Uterus (tissue), 4 donors: Measurements from ENCODE around the gene DDIT3. TPM values are rescaled to one million over a fixed set of nuclear protein-coding genes. Genes with fewer than 3 reads are reported as not detected.

Experiments used
- DNase-seq, 2 donors: peaks; one replicate each; pipeline ENCODE4 v3.0.0-alpha.2; 2019 to 2020
- H3K27ac ChIP-seq, 2 donors: fragments of 200-600 bp; sonication (generic); 1 replicate in 1 of 2; 2 replicates in 1 of 2; pipeline ENCODE4 v1.5.1; 2016 to 2018
- H3K27me3 ChIP-seq, 2 donors: fragments of 200-600 bp; sonication (generic); one replicate each; pipeline ENCODE4 v1.5.1; 2018 to 2019; ENCODE audit warnings: control low read depth in 1 of 2
- H3K36me3 ChIP-seq, 2 donors: fragments of 200-600 bp; sonication (generic); one replicate each; pipeline ENCODE4 v1.5.1; 2019; ENCODE audit warnings: control low read depth in 1 of 2
- H3K4me1 ChIP-seq, 2 donors: fragments of 200-600 bp; sonication (generic); one replicate each; pipeline ENCODE4 v1.5.1; 2018 to 2019; ENCODE audit warnings: control low read depth in 1 of 2
- H3K4me3 ChIP-seq, 2 donors: fragments of 200-600 bp; sonication (generic); 1 replicate in 1 of 2; 2 replicates in 1 of 2; pipeline ENCODE4 v1.5.1; 2018 to 2019; ENCODE audit warnings: mild to moderate bottlenecking in 1 of 2
- H3K9me3 ChIP-seq, 2 donors: fragments of 200-600 bp; sonication (generic); one replicate each; pipeline ENCODE4 v1.5.1; 2019; ENCODE audit warnings: control low read depth in 1 of 2
- CTCF ChIP-seq, 4 experiments: fragments of 200-600 bp in 2 of 4; fragments of 450-650 bp in 2 of 4; sonication (generic) in 2 of 4; IDR thresholded peaks; one replicate each; pipeline ENCODE4 v1.5.1; 2016 to 2019; ENCODE audit warnings: antibody characterized with exemption in 4 of 4, mild to moderate bottlenecking in 2 of 4, moderate library complexity in 1 of 4
- POLR2A ChIP-seq, 2 donors: fragments of 450-650 bp; IDR thresholded peaks; one replicate each; pipeline ENCODE4 v1.6.1; 2016; ENCODE audit warnings: antibody characterized with exemption in 2 of 2, mild to moderate bottlenecking in 1 of 2, moderate library complexity in 1 of 2
- intact Hi-C: fragments of 100-400 bp; cut with DNase I; formaldehyde crosslinking; loops from one replicate; pipeline ENCODE4 v1.15.1; 2023; ENCODE audit warnings: low total_unique reads
- total RNA-seq, 4 donors: library from RNA; depleted of rRNA in 3 of 4; stranded (reverse); fragments of >200 nt in 3 of 4; gene quantifications; one replicate each; pipeline versions ENCODE4 v1.1.0 to v1.2.4, GENCODE V29; 2014 to 2023
- donor health status: DM: yes; HTN: yes; CAD: no.

DDIT3 gene
- total RNA-seq, 4 donors from 2014 or later, result 2.3 to 28.2 (median 9.8) TPM

- no peak for DNase-seq
These were observed 43.9 kb downstream of the DDIT3 start for GRCh38 chr12:57476162-57476992.

GRCh38 chr12:57475271-57476161 lies 44.8 kb downstream of the DDIT3 start:
- TF ChIP-seq CTCF (IDR thresholded peaks at IDR 0.05) (no peak), POLR2A (IDR thresholded peaks at IDR 0.05) (no peak)
- no peak overlapping the region for H3K27ac ChIP-seq
- H3K4me3 ChIP-seq, result peak overlapping the region; percentile 6 to 18
- H3K36me3 ChIP-seq, result no peaks in the 10 kb centered on the region
- intact Hi-C loops, result no loop called here
- peaks cover 8 to 20% of the 10 kb centered on the region in 2 donors for H3K27me3 ChIP-seq
- peaks cover 0 to 13% of the 10 kb centered on the region in 2 donors for H3K4me1 ChIP-seq
- H3K9me3 ChIP-seq, result no peaks in the 10 kb centered on the region
- DNase-seq, result no peak

More at GRCh38 chr12:57476162-57476992, 43.9 kb downstream of the DDIT3 start:
- H3K27ac ChIP-seq, result no peak overlapping the region
- peak overlapping the region; percentile 6 to 18 for H3K4me3 ChIP-seq
- intact Hi-C loops, result no loop called here
- H3K27me3 ChIP-seq, result peaks cover 8 to 20% of the 10 kb centered on the region in 2 donors
- H3K9me3 ChIP-seq, result no peaks in the 10 kb centered on the region
- TF ChIP-seq POLR2A (IDR thresholded peaks at IDR 0.05) (no peak), CTCF (IDR thresholded peaks at IDR 0.05) (no peak)
- H3K36me3 ChIP-seq, result no peaks in the 10 kb centered on the region
- H3K4me1 ChIP-seq, result peaks cover 0 to 13% of the 10 kb centered on the region in 2 donors

- Histone ChIP-seq H3K4me1 (peaks cover 0 to 13% of the 10 kb centered on the region in 2 donors), H3K27ac (no peak overlapping the region), H3K27me3 (peaks cover 8 to 20% of the 10 kb centered on the region in 2 donors), H3K36me3 (no peaks in the 10 kb centered on the region), H3K9me3 (no peaks in the 10 kb centered on the region), H3K4me3 (no peak overlapping the region)
- DNase-seq, result no peak
- TF ChIP-seq POLR2A (IDR thresholded peaks at IDR 0.05) (no peak), CTCF (IDR thresholded peaks at IDR 0.05) (no peak)
- intact Hi-C loops, result no loop called here
These were observed 45.5 kb downstream of the DDIT3 start for GRCh38 chr12:57474862-57475261.

- Histone ChIP-seq H3K4me1 (peaks cover 0 to 13% of the 10 kb centered on the region in 2 donors), H3K27me3 (peaks cover 8 to 20% of the 10 kb centered on the region in 2 donors), H3K36me3 (no peaks in the 10 kb centered on the region), H3K4me3 (no peak overlapping the region), H3K27ac (no peak overlapping the region), H3K9me3 (no peaks in the 10 kb centered on the region)
- DNase-seq, result no peak
- TF ChIP-seq POLR2A (IDR thresholded peaks at IDR 0.05) (no peak), CTCF (IDR thresholded peaks at IDR 0.05) (no peak)
- intact Hi-C loops, result no loop called here
These were observed 45.9 kb downstream of the DDIT3 start for GRCh38 chr12:57474430-57474829.
